ENCODE data around the gene RTN4R. TPM values are rescaled to one million over a fixed set of nuclear protein-coding genes. Genes with fewer than 3 reads are reported as not detected.
"Not testable (repeated sequence)": the region's sequence is repeated elsewhere in the genome, so short reads cannot be mapped to it uniquely, and the experiment has no call there.

Gene RTN4R
- total RNA-seq, 2 experiments from 2014 or later, result 2.8 to 3.7 TPM

GRCh38 chr22:20292108-20292507 is 24.0 kb upstream of the RTN4R start:
- no peak for TF ChIP-seq CTCF (IDR thresholded peaks at IDR 0.05)
- no peaks in the 10 kb centered on the region for H3K9me3 Mint-ChIP-seq
- CTCF ChIA-PET, result interaction anchor here (2.6 kb wide), 1 partner anchor 135 kb away, joined by 9 read pairs; no protein-coding TSS in a partner anchor
- no peak for DNase-seq
- ATAC-seq, result no peak
- no peaks in the 10 kb centered on the region for H3K36me3 Mint-ChIP-seq (ENCODE audit: low read depth)
- intact Hi-C loops (cut with micrococcal nuclease), result no loop called here
- POLR2A ChIA-PET, result no interaction called here
- no peak overlapping the region for H3K27ac Mint-ChIP-seq
- H3K4me3 Mint-ChIP-seq, result no peak overlapping the region
- H3K4me1 Mint-ChIP-seq (ENCODE audit: low read depth), result no peaks in the 10 kb centered on the region
- no peaks in the 10 kb centered on the region for H3K27me3 Mint-ChIP-seq

- CTCF ChIA-PET, result interaction anchor here (2.6 kb wide), 1 partner anchor 135 kb away, joined by 9 read pairs; no protein-coding TSS in a partner anchor
- no peak for TF ChIP-seq CTCF (IDR thresholded peaks at IDR 0.05)
- intact Hi-C loops (cut with micrococcal nuclease), result no loop called here
- H3K27me3 Mint-ChIP-seq, result no peaks in the 10 kb centered on the region
- H3K27ac Mint-ChIP-seq, result no peak overlapping the region
- no peaks in the 10 kb centered on the region for H3K36me3 Mint-ChIP-seq (ENCODE audit: low read depth)
- no peak for ATAC-seq
- H3K9me3 Mint-ChIP-seq, result no peaks in the 10 kb centered on the region
- POLR2A ChIA-PET, result no interaction called here
- no peak for DNase-seq
- no peaks in the 10 kb centered on the region for H3K4me1 Mint-ChIP-seq (ENCODE audit: low read depth)
- H3K4me3 Mint-ChIP-seq, result no peak overlapping the region
Observed at GRCh38 chr22:20291604-20292063, 23.5 kb upstream of the RTN4R start.

GRCh38 chr22:20291249-20291586 is 23.1 kb upstream of the RTN4R start:
- Mint-ChIP-seq H3K4me3 (no peak overlapping the region), H3K9me3 (no peaks in the 10 kb centered on the region), H3K36me3 (ENCODE audit: low read depth) (no peaks in the 10 kb centered on the region), H3K27me3 (no peaks in the 10 kb centered on the region), H3K4me1 (ENCODE audit: low read depth) (no peaks in the 10 kb centered on the region), H3K27ac (no peak overlapping the region)
- no peak for TF ChIP-seq CTCF (IDR thresholded peaks at IDR 0.05)
- CTCF ChIA-PET, result interaction anchor here (2.6 kb wide), 1 partner anchor 134 kb away, joined by 9 read pairs; no protein-coding TSS in a partner anchor
- ATAC-seq, result no peak
- POLR2A ChIA-PET, result no interaction called here
- DNase-seq, result no peak
- intact Hi-C loops (cut with micrococcal nuclease), result no loop called here

GRCh38 chr22:20290578-20291248 is 22.6 kb upstream of the RTN4R start:
- ChIA-PET CTCF (interaction anchor here (2.6 kb wide), 1 partner anchor 134 kb away, joined by 9 read pairs; no protein-coding TSS in a partner anchor), POLR2A (no interaction called here)
- DNase-seq, result no peak
- Mint-ChIP-seq H3K9me3 (no peaks in the 10 kb centered on the region), H3K36me3 (ENCODE audit: low read depth) (no peaks in the 10 kb centered on the region), H3K4me1 (ENCODE audit: low read depth) (no peaks in the 10 kb centered on the region), H3K27me3 (no peaks in the 10 kb centered on the region), H3K4me3 (no peak overlapping the region), H3K27ac (no peak overlapping the region)
- no peak for TF ChIP-seq CTCF (IDR thresholded peaks at IDR 0.05)
- intact Hi-C loops (cut with micrococcal nuclease), result no loop called here
- no peak for ATAC-seq

GRCh38 chr22:20290045-20290392 is 21.9 kb upstream of the RTN4R start:
- H3K9me3 Mint-ChIP-seq, result no peaks in the 10 kb centered on the region
- no peak for TF ChIP-seq CTCF (IDR thresholded peaks at IDR 0.05)
- no peak overlapping the region for H3K27ac Mint-ChIP-seq
- H3K36me3 Mint-ChIP-seq (ENCODE audit: low read depth), result no peaks in the 10 kb centered on the region
- intact Hi-C loops (cut with micrococcal nuclease), result no loop called here
- CTCF ChIA-PET, result interaction anchor here (2.6 kb wide), 1 partner anchor 133 kb away, joined by 9 read pairs; no protein-coding TSS in a partner anchor
- no peaks in the 10 kb centered on the region for H3K27me3 Mint-ChIP-seq
- no peaks in the 10 kb centered on the region for H3K4me1 Mint-ChIP-seq (ENCODE audit: low read depth)
- ATAC-seq (no peak), DNase-seq (no peak)
- POLR2A ChIA-PET, result no interaction called here
- H3K4me3 Mint-ChIP-seq, result no peak overlapping the region

- H3K4me3 Mint-ChIP-seq; H3K27ac Mint-ChIP-seq; H3K36me3 Mint-ChIP-seq (ENCODE audit: low read depth); H3K4me1 Mint-ChIP-seq (ENCODE audit: low read depth); H3K9me3 Mint-ChIP-seq; H3K27me3 Mint-ChIP-seq; intact Hi-C loops (cut with micrococcal nuclease); POLR2A ChIA-PET; CTCF ChIA-PET; ATAC-seq; DNase-seq: not testable (repeated sequence)
Observed at GRCh38 chr22:20289182-20290044, 21.3 kb upstream of the RTN4R start.

- H3K4me1 Mint-ChIP-seq (ENCODE audit: low read depth); ATAC-seq; POLR2A ChIA-PET; H3K27ac Mint-ChIP-seq; H3K4me3 Mint-ChIP-seq; intact Hi-C loops (cut with micrococcal nuclease); DNase-seq; H3K27me3 Mint-ChIP-seq; H3K36me3 Mint-ChIP-seq (ENCODE audit: low read depth); H3K9me3 Mint-ChIP-seq: not testable (repeated sequence)
- CTCF ChIA-PET, result interaction anchor here (1.1 to 1.2 kb wide), 2 partner anchors 130 to 133 kb away, joined by 3 to 10 read pairs; no protein-coding TSS in a partner anchor
Observed at GRCh38 chr22:20286784-20287423, 18.8 kb upstream of the RTN4R start.
